GM18909 (cell line): ENCODE data around the gene CHL1.

Experiments
- ATAC-seq: cut with Tn5 transposase; IDR thresholded peaks from one replicate; pipeline ENCODE4 v1.9.1; 2021; ENCODE audit warnings: mild to moderate bottlenecking; ENCODE audit not compliant: unreplicated experiment, poor library complexity

The CHL1 gene

DNA sequence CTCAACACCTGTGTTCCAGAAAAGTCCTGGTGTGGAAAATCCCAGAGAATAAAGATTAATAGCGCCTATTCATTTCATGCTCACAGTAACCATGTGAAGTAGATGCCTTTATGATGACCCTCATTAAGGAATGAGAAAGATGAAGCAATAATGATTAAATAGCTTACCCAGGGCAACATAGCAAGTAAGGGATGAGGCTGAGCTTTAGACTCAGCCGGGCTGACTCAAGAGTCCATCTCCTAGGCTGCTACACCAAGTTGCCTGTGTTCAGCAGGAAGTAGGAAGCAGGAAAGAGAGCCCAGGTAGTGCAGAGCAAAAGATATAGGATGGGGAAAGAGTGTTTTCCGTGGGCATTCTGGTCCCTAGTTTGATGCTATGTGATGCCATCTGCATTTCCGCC, 256.5 kb downstream of the CHL1 start:
- no peak for ATAC-seq

DNA sequence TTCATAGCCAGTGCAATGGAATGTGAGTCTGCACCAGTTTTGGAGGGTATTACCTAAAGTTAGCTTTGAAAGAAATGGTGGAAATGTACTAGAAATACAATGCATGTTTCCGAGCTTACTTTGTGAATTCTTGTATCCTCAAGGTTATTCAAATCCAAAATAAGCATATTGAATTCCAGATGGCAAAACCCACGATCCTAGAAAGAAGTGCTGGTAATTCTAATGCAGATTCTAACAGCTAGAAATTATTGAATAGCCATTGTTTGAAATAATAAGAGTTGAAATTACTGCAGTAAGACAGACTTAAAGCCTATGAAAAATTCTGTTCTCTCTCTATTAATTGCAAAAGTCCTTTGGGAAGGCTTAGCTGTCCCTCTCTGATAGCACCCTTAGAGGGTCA, 258.4 kb downstream of the CHL1 start:
- ATAC-seq, result no peak

DNA sequence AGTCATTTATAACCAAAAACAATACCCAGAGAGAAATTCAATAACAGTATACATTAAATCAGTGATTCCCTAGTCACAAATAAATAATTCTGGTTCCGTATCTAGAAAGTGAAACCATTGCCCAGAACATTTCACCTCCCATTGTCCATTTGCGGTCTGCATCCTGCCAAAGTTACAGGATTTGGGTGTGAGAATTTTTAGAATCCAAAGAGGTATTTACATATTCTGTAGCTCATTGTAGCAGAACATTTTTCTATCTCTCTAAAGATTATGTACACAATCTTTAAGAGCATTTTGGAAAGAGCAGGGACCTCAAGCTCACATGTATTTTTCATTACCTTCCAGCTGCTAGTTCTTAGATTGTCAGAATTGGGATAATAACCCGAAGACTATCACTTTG, 261.6 kb downstream of the CHL1 start:
- ATAC-seq, result no peak

DNA sequence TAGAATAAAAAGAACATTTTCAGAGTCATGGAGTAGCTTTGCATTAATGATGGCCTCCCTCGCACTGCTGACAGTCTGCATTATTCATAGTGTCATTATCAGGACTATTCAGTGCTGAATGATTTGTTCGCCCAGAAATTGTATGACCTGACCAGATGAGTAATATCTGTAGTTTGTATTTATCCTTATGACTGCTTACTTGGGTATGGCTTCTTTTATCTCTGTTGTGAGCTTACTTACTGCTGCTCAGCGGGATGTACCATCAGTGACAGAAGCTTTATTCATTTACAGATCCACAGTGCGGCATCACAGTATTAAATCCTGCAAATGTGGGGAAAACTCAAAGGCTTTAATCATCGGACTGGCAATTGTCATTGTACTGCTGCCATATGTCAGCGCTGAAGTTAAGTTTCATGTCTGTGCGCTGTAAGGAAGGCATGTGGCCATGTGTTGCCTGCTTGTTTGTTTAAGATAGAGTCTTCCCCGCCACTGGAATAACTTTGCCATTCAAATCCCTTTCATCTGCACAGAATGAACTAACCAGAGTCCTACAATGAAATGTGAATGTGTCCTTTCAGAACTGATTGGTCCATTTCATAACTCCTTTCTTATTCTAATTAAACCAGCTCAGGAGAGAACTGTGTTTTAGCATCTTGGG, 262.2 kb downstream of the CHL1 start:
- no peak for ATAC-seq
